NCI-H2196 treated with DMSO at 0.1 percent for 48 hours (cell line): ENCODE measurements around the gene KAZN.

Experiments
- DNase-seq: peaks from one replicate; lab custom pipeline; 2025; ENCODE audit not compliant: unreplicated experiment; lab: John Stamatoyannopoulos, UW

The KAZN gene

DNA sequence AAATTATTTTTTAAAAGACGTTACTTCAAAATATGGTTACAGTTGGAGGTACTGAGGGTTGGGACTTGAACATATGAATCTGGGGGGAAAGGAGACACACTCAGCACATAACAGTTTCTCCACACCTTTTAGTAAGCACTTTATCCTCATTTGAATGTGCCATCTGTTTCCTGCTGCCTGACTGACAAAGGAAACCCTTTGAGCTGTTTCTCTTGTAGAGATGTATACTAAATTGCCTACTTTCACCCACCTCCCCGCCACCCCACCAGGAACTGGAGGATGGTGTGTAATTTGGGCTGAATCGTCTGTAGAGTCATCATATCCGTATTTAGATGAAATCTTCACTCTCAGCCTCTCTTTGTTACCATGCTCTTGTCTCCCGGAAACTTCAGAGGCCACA is 108.1 kb downstream of the KAZN start:
- DNase-seq = no peak

DNA sequence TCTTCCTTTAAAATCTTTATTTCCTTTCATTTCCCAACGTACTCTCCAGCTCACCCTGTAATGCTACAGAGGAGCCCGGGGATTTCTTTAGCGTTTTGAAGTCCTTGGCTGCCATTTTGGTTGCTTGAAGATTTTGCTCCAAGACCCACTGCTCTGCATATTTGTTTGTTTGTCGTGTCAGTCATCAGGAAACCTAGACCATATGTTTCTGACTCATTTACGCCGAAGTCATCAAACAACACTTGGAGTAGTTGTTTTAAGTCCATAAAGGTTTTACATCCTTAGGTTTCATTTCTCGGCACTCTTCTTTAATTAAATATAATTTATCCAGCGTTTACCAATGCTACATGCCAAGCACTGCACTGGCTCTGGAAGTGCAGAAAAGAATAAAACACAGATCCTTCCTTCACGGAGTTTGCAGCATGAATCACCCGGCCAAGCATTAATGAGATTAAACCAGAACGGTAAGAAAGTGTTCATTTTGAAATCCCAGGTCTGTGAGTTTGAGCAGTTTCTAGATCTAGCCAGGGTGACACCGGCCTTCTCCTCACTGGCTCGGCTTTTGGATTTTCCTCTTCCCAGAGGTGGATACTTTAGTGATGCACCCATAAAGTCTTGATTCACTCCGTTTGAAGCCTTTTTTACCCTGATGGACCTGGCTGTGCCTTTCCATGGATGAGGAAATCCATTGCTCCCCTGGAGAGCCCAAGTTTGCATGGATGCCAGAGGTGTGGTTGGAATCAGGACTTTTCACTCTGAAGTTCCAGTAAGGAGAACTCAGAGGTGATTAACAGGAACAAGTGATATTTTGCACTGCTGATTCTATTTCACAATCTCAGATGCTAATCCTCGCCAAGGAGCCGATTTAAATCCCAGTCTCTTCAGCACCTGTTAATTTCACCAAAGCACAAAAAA is 109.3 kb downstream of the KAZN start:
- no peak for DNase-seq

DNA sequence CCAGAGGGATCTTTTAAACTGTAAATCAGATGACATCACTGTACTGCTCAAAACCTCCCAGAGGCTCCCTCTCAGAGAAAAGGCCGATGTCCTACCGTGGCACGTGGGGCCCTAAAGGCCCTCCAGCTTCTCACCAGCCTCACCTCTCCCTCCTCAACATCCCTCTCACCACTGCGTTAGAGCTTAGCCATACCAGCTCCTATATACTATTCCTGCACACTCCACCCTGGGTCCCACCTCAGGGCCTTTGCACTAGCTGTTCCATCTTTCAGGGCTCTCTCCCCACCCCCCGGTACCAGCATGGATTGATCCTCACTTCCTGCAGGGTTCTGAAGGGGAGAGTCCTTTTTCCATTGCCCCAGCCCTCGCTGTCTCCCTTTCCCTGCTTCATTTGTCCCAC is 111.8 kb downstream of the KAZN start:
- no peak for DNase-seq

DNA sequence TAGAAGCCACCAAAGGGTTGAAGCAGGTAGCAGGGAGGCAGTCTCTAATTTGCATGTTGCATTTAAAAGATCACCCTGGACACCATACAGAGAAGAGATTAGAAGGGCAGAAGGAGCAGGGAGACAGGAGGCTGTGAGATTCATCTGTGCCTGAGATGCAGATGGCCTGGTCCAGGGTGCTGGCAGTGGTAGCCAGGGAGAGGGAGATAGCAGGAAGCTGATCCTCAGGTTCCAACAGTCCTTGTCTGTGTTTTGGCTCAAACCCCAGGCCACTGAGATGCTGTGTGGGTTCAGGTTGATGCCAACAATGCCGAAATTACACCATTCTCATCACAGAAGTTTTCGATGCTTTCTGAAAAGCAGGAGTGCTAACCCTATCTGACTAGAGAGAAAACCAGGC is 113.7 kb downstream of the KAZN start:
- no peak for DNase-seq

DNA sequence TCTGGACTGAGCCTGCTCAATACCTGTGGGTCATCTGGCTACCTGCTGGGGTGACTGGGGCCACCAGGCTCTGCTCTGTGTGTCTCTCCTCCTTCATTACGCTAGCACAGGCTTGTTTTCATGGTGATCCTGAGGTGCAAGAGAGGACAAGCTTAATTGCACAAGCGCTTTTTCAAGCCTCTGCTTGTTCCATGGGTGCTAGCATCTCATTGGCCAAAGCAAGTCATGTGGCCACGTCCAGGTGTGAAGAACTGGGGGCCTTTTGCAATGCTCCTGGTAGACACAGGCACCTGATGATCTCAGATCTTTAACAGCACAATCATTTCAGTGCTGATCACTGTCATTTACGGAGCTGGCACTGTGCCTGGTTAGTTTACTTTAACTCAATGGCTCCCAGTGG is 114.6 kb downstream of the KAZN start:
- no peak for DNase-seq

DNA sequence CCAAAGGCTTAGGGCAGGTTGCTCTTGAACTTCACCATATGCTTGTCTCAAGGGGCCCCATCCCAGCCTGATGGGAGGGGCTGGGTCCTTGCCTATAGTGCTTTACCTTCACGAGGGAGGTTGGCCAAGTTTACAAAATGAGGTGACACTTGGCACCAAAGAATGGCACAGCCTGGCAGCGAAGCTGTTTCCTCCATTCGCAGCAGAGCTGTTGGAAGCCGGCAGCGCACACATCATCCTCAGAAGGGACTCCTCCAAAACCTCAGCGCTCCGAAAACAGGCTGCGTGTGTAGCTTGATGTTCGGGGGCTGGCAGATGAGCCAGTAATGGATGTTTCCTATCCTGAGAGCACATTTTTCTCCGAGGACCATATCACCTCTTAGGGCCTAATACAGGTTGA is 116.8 kb downstream of the KAZN start:
- DNase-seq = no peak

DNA sequence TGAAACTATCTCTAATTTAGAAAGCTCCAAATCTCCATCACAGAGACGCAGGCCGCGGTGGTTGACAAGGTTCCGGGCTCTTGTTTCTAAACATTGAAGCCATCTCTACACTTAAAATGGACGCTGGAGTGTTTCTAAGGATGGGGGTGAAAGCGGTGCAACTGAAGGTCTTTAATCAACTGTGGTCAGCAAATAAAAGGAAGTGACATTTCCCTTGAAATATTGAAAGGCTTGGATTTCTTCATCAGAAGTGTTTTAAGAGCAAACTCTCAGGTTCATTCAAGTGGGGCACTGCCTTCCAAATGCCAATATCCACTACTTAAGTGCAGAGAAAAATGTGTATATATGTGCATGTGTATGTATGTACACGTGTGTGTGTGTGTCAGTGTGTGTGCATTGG is 117.3 kb downstream of the KAZN start:
- DNase-seq = no peak

DNA sequence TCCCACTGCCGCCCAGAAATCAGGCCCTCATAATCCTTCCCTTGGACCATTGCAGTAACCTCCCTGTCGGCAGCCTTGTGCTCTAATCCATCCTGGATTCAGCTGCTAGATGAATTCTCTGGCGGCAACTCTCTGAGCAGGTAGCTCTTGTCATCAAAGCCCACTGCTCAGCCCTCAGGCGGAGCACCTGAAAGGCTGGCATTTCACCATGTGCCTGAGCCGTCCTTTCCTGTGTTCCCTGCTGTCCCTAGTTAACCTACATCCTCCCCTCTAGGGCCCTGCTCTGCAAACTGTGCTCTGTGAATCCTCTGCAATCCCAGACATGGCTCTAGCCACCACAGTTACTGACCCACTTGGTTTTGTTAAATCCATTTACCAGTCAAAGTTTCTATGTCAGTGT is 118.0 kb downstream of the KAZN start:
- DNase-seq = no peak

DNA sequence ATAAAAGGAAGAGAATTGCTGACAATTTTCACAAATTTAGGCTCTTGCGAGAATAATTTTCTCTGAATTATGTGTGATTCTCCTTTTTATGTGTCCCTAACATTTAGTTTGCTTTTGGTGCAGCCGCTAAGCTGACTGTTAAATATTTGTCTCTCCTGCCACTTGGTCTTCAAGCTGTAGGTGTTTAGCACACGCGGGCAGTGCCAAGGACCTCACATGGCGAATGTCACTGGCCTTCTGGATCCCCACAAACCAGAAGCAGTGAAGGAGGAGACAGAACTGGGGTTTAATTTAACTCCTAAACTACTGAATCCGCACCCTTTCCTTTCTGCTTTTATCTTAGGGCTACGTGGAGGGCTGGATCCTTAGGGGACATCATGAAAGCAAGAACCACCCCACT is 120.0 kb downstream of the KAZN start:
- DNase-seq = no peak

DNA sequence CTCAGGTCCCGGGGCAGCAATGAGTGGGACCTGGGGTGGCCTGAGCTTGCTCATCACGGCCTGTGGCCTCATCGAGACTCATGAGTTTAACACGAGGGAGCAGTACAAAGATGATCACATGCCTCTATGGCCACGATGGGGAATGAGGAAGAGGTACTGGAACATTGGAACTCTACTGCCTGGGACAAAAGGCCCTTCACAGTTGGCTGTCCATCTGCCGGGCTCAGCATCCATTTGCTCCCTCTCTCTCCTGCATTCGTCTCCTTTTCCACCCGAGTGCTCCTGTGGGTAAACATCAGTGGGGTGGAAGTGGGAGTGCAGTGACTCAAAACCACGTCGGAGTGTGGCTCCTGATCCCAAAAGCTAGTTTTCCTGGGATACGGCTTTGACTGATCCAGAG is 124.9 kb downstream of the KAZN start:
- DNase-seq = no peak

DNA sequence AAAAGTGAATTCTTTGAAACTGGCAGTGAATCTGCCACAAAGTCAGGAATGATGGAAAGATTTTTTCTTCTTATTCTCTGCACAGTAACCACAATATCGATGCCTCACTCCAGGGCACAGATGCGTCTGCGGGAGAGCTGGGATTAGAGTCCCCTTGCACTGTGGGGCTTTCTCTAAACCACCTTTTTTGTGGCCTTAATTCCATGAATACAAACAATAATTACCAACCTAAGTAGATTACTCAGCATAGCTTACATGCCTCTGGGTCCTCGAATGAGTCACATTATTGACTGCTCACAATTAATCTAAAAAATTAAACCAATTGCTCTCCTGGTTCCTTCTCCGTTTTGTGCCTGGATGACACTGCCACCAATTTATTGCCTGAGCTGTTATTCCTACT is 125.8 kb downstream of the KAZN start:
- DNase-seq = no peak

DNA sequence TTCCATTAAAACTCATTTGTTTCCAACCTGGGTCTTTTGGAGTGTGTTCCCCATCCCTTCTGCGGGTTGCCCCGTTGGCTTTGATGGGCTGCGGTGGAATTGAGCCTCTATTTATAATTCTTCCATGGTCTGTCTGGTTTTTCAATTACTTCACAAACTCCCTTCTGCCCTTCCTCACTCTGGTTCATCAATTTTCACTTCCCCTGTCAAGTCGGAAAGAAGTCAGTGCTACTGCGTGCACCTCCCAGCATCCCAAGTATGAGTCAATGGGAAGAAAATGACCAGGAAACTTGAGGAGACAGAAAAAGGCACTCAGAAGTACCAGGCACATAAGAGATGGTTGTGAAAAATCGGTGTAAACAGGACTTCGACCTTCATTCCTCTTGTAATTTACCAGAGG is 126.2 kb downstream of the KAZN start:
- no peak for DNase-seq

DNA sequence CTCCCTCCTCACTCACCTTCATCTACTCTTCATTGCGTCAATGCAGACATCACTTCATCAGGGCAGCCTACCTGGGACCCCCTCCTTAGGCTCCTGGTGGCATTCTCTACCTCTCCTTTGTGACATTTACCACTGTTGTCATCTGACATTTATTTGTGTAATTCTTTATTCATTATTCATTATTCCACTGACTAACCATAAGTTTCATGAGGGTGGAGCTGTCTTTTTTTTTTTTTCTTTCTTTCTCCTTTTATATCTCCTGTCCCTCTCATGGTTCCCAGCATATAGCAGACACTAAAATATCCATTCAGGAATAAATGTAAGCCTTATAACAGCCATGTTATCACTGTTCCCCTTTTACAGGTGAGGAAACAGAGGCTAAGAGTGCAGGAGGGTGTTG is 126.8 kb downstream of the KAZN start:
- no peak for DNase-seq

DNA sequence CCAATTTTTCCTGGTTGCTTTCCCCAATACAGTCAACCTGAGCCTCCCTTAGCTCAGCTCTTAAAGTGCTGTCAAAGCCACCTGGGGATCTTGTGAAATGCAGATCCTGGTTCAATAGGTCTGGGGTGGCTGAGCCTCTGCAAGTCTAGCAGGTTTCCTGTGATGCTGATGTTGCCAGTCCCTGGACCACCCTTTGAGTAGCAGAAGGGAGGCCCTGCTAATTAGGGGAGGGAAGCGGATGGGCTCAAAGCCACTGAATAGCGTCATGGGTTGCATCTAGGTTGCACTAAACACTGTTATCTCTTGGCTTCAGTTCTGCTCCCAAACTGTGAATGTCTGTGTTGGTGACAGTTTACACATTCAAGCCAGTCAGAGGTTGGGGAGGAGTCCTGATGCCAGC is 127.2 kb downstream of the KAZN start:
- DNase-seq = no peak

DNA sequence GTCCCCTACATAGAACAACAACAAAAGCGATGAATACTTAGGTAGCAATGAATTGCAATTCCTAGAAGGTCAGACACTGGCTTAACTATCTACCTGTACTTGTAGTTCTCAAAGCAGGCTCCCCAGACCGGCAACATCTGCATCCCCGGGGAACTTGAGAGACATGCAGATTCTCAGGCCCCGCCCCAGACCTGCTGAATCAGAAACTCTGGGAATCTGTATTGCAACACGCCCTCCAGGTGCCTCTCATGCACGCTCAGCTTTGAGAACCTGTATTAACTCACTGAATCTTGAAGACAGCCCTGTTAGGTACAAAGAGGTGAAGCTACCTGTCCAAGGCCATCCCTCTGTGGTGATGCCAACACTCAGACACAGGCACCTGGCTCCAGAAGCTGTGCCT is 128.1 kb downstream of the KAZN start:
- DNase-seq = no peak

DNA sequence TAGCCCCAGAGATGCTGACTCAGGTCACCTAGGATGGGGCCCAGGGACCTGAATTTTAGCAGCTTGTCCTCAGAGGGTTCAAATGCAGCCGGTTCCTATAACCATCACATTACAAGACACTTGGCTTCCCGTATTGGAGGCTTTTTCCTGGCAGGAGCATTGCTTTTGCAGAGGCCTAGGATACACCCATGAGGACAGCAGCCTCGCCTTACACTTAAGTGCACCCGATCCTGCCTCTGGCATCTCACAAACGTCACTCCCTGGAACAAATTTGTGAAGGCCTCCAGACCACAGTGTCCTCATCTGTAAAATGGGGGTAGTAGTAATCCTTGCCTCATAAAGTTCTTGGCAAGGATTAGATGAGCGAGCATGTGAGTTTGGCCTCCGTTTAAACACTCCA is 130.0 kb downstream of the KAZN start:
- DNase-seq = no peak

DNA sequence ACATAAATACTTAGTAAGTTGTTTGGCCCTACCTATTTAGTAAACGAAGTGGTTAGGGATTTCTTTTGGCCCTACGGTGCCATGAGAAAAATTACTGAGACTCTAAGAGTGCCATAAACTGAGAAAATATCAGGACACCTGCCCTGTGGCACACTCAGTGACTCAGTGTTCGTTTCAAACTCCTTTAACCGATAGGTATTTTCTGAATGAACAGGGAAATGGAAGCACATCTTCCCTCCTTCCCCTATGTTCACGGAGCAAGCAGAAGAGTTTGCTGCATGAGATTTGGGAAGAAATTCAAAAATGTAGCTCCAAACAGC is 134.2 kb downstream of the KAZN start:
- DNase-seq = no peak

DNA sequence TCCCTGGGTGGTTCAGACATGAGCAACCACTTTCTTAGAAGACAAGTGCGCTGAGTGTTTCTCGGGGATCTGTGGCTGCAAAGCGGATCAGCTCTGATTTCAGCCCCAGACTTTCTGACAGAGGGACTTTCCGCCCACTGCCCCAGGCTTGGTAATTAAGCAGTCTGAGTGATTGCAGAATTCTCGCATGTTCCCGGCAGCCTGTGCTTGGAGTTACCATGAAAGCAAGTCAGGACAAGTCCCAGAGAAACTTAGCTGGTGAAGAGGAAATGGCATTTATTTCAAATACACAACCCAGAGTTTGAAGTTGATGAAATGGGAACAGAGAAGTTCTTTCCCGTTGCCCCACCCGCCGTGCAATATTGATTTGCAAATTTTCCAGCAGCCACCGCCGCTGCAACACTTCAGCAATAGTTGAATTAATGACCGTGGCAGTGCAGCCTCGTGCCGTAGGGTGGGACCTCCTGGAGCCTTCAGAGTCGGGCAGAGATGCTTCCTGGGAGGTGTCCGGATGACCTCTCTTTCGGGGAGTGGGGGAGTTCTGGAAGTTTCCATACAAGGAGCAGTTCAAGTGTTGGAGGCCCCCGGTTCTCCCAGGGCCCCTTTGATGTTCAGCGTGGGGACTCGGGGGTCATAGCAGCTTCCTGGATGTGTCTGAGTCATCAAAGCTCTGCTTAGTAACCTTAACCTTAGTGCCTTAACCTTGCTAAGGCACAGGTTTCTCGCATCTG is 134.7 kb downstream of the KAZN start:
- no peak for DNase-seq

DNA sequence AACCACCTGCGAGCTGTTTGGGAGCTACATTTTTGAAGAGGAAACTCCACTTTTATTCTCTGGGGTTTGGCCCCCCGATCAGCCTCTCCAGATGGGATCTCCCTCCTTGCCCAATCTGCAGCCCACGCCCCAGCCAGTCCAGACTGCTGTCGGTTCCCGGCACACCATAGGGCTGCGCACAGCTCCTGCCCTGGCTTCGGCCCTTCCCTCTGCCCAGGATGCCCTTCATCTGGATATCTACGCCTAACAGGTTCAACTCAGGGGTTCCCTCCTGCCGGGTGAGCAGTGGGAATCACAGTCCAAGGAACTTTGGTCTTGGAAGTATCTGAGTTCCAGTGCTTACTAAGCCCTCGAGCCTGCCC is 135.3 kb downstream of the KAZN start:
- no peak for DNase-seq

DNA sequence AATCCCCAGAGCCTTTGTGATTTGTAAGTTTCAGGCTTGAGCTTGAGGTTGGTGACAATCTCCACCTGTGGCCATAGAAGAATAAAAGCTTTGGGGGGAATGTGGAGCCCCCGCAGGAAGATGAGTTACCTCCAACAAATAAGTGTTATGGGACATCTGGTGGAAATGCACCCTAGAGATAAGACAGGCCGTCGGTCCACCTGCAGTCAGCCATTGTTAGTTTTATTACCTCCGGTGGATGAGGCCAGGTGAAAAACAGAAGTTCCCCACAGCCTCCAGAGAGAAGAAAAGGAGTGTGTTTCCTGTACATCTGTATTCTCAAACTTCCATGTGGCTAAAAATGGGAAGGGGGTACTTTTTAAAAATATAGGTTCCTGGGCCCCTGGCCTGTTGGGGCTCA is 137.4 kb downstream of the KAZN start:
- no peak for DNase-seq

DNA sequence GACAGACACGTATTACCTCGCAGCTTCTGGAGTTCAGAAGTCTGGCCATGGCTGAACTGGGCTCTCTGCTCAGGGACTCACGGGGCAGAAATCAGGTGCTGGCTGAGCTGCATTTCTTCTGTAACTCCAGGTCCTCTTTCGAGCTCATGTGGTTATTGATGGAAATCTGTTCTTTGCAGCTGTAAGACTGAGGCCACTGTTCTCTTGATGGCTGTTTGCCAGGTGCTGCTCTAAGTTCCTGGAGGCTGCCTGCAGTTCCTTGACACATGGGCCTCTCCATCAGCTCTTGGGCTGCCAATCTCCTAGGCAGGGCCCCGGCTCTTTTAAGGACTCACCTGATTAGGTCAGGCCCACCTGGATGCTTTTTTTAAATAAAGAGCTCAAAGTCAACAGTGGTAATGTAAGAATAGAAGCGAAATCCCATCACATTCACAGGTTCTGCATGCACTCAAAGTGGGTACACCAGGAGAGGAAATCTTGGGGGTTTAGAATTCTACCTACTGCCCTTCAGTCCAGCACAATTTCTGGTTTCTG is 139.1 kb downstream of the KAZN start:
- no peak for DNase-seq

DNA sequence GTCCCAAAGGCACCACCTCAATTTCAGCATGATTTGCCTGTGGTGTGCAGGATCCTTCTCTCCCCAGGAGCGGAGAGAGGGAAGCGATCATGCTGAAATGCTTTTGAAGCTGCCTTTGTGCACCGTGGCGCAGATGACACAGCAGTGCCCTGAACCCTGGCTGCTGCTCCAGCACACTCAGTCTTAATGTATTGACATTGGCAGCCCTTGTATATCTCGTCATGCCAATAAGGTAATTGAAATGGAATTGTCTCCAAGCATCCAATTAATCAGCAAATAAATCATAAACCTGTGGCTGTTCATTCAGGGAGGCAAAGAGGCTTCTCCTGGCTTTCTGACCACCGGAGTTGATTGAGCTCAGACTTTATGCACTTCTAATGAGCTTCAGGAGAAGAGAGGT is 139.8 kb downstream of the KAZN start:
- peak; percentile 55 for DNase-seq

DNA sequence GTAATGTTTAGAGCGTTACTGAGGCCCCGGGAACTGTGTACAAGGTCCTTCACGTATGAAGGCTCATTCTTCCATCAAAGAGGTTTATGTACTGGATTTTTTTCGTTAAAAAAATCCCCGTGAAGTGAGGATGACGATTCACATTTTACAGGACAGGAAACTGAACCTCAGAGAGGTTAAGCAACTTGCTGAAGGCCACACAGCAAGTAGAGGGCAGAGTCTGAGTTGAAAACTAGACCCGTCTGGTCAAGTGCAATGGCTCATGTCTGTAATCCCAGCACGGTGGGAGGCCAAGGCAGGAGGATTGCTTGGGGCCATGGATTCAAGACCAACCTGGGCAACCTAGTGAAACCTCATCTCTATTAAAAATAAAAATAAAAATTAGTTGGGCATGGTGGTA is 140.2 kb downstream of the KAZN start:
- no peak for DNase-seq
